B cell (primary cell): ENCODE results near the gene SNTG2.

Source experiments
- EZH2 ChIP-seq: IDR thresholded peaks from 2 replicates; pipeline ENCODE4 v1.6.1; 2012; ENCODE audit warnings: borderline replicate concordance, low read depth, mild to moderate bottlenecking, moderate library complexity, low read length; ENCODE audit not compliant: insufficient read depth, poor library complexity, severe bottlenecking
- TF ChIP-seq, protein P1 (sequence below): fragments of 200-600 bp; IDR thresholded peaks from one replicate; pipeline ENCODE4 v1.8.0; 2022; ENCODE audit warnings: antibody characterized with exemption, mild to moderate bottlenecking

DNA sequence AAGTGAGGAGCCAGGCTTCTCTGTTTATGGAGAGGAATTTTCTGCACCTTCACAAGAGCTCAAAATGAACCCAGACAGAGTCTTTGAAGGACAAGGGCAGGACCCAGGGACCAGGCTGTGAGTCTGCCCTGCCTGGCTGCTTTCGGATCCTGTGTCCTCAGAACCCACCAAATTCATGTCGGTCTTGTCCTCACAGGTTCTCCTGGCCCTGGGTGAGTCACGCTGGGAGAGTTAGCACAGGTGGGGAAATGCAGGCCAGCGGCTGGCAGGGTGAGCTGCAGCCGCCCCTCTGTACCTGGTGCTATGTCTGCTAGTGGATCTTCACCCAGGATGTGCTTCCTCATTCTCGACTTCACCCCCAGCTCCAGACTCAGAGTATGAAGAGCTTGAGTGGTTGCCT, 426.8 kb downstream of the SNTG2 start:
- TF ChIP-seq, protein P1, sequence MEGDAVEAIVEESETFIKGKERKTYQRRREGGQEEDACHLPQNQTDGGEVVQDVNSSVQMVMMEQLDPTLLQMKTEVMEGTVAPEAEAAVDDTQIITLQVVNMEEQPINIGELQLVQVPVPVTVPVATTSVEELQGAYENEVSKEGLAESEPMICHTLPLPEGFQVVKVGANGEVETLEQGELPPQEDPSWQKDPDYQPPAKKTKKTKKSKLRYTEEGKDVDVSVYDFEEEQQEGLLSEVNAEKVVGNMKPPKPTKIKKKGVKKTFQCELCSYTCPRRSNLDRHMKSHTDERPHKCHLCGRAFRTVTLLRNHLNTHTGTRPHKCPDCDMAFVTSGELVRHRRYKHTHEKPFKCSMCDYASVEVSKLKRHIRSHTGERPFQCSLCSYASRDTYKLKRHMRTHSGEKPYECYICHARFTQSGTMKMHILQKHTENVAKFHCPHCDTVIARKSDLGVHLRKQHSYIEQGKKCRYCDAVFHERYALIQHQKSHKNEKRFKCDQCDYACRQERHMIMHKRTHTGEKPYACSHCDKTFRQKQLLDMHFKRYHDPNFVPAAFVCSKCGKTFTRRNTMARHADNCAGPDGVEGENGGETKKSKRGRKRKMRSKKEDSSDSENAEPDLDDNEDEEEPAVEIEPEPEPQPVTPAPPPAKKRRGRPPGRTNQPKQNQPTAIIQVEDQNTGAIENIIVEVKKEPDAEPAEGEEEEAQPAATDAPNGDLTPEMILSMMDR, result no peak
- no peak for TF ChIP-seq EZH2
